Fibroblast of lung (primary cell): ENCODE measurements around the gene TENM3.

ENCODE experiments used
- EZH2 ChIP-seq: IDR thresholded peaks from 2 replicates; pipeline ENCODE4 v1.5.1; 2012; ENCODE audit warnings: low read length, control low read depth, mild to moderate bottlenecking; ENCODE audit errors: missing control alignments
- TF ChIP-seq, protein P1 (sequence below), 2 donors: IDR thresholded peaks in 1 of 2; conservative IDR thresholded peaks in 1 of 2; 1 replicate in 1 of 2; 2 replicates in 1 of 2; pipeline ENCODE4 v1.5.1; 2011 to 2012; ENCODE audit warnings: low read length in 2 of 2, control low read depth in 1 of 2, inconsistent platforms in 1 of 2, low read depth in 1 of 2, mild to moderate bottlenecking in 1 of 2

DNA sequence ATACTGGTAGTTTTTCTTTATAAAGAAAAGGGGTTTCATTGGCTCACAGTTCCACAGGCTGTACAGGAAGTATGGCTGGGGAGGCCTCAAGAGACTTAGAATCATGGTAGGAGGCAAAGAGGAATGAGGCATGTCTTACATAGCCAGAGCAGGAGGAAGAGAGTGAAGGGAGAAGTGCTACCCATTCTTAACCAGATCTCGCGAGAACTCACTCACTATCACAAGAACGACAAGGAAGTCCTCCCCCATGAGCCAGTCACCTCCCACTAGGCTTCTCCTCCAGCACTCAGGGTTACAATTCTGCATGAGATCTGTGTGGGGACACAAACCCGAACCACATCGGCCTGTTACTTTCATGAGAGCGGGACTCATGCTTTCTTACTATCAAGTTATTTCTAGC is 240.5 kb downstream of the TENM3 start:
- TF ChIP-seq, protein P1, sequence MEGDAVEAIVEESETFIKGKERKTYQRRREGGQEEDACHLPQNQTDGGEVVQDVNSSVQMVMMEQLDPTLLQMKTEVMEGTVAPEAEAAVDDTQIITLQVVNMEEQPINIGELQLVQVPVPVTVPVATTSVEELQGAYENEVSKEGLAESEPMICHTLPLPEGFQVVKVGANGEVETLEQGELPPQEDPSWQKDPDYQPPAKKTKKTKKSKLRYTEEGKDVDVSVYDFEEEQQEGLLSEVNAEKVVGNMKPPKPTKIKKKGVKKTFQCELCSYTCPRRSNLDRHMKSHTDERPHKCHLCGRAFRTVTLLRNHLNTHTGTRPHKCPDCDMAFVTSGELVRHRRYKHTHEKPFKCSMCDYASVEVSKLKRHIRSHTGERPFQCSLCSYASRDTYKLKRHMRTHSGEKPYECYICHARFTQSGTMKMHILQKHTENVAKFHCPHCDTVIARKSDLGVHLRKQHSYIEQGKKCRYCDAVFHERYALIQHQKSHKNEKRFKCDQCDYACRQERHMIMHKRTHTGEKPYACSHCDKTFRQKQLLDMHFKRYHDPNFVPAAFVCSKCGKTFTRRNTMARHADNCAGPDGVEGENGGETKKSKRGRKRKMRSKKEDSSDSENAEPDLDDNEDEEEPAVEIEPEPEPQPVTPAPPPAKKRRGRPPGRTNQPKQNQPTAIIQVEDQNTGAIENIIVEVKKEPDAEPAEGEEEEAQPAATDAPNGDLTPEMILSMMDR (conservative IDR thresholded peaks at IDR 0.05 in 1 of 2, IDR thresholded peaks at IDR 0.05 in 1 of 2; ENCODE audit: low read depth in 1 of 2, low read length in 2 of 2), result no peak
- no peak for TF ChIP-seq EZH2
